Stimulated activated CD4-positive, alpha-beta T cell treated with anti-CD3 and anti-CD28 coated beads, Interleukin-1b, Interleukin-23, amount 100 ng/mL, for 24 hours (primary cell): ENCODE data around the gene SLF2.
A peak's percentile ranks its signal among the peaks of the same experiment; 100 is the strongest.

Experiments
- DNase-seq, 4 experiments: peaks; one replicate each; pipeline ENCODE4 v3.0.0-alpha.2; 2020; ENCODE audit warnings: low read depth in 4 of 4, low spot score in 1 of 4

SLF2 gene

DNA sequence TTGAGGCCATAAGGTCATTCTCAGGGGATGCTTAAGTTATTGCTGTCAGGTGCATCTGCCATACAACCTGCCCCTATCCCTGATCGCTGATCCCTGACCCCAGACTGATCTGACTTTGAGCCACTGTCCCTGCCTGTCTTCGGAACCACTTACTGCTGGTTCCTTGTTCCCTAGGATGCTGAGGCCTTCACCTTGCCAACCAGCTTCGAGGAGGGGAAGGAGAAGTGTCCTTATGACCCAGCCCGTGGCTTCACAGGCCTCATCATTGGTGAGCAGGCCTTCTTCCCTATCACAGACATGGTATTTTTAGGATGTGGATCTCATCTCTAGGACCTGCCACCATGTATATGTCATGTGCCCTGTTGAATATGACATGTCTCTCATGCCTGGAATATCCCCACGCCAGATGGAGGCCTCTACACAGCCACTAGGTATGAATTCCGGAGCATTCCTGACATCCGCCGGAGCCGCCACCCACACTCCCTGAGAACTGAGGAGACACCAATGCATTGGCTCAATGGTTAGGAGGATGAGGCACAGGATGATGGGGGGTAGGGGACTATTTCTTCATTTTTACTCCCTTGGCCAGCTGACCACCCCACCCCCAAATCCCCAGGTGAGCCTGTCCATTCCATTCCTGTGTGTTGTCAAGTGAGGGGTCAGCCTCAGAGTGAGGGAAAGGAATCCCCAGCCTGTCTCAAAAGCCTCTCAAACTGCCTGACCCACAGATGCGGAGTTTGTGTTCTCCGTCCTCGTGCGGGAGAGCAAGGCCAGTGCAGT, 65.5 kb downstream of the SLF2 start:
- no peak for DNase-seq

GRCh38 chr10:100978901-100979195, 66.1 kb downstream of the SLF2 start:
- no peak for DNase-seq

DNA sequence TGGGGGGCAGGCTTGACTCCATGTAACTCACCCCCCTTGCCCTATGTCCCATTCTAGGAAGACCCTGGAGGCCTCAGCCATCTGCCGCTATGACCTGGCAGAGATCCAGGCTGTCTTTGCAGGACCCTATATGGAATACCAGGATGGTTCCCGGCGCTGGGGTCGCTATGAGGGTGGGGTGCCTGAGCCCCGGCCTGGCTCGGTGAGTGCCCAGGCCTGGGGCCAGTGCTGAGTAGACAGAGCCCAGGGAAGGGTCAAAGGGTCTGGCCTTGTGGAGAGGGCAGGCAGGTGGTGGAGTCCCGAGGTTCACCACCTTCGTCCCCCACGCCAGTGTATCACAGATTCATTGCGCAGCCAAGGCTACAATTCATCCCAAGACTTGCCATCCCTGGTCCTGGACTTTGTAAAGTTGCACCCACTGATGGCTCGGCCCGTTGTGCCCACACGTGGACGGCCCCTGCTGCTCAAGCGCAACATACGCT, 67.1 kb downstream of the SLF2 start:
- DNase-seq, result no peak

DNA sequence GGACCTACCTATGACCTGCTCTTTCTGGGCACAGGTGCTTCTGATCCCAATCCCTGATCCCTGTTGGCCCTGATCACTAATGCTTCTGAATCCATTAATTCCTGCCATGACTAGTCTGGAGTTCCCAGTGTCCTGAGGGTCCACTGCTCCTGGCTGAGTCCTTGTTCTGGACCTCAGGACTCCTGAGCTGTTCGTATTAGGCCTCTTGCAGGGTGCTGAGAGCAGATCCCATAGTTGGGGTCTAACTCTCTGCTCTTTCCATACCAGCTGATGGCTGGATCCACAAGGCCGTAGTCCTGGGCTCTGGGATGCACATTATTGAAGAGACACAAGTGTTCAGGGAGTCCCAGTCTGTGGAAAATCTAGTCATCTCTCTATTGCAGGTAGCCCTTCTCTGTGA, 67.5 kb downstream of the SLF2 start:
- no peak for DNase-seq

DNA sequence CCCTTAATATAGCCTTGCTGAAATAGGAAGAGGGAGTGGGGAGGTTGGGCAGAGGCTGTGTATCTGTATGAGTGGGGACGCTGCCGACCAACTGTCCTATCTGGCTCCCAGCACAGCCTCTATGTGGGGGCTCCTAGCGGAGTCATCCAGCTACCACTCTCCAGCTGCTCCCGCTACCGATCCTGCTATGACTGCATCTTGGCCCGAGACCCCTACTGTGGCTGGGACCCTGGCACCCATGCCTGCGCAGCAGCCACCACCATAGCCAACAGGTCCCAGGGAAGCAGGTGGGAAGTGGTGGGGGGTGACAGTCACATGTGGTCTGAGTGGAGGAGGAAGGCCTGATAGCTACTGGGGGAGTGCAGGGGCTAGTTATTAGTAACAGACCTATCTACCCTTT, 67.9 kb downstream of the SLF2 start:
- no peak for DNase-seq

DNA sequence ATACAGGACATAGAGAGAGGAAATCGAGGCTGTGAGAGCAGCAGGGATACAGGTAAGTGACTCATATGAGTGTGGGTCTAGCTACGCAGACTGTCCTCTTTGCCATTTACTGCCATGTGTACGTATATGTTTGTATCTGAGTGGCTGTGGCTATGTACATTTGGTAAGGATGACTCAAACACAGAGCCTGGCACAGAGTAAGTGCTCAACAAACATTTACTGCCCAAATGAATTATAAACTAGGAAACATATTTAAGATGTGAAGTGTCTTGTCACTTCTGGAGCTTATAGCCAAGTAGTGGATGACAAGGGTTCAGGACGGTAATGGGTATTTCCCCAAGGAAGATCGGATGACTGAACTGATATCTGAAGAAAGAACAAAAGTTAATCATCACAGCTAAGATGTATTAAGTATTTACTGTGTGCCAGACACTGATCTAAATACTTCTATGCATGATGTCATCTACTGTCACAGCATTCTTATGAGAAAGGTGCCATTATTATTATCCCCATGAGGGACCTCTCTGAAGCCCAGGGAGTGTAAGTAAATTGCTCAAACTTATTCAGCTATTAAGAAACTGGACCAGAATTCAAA, 68.5 kb downstream of the SLF2 start:
- no peak for DNase-seq

DNA sequence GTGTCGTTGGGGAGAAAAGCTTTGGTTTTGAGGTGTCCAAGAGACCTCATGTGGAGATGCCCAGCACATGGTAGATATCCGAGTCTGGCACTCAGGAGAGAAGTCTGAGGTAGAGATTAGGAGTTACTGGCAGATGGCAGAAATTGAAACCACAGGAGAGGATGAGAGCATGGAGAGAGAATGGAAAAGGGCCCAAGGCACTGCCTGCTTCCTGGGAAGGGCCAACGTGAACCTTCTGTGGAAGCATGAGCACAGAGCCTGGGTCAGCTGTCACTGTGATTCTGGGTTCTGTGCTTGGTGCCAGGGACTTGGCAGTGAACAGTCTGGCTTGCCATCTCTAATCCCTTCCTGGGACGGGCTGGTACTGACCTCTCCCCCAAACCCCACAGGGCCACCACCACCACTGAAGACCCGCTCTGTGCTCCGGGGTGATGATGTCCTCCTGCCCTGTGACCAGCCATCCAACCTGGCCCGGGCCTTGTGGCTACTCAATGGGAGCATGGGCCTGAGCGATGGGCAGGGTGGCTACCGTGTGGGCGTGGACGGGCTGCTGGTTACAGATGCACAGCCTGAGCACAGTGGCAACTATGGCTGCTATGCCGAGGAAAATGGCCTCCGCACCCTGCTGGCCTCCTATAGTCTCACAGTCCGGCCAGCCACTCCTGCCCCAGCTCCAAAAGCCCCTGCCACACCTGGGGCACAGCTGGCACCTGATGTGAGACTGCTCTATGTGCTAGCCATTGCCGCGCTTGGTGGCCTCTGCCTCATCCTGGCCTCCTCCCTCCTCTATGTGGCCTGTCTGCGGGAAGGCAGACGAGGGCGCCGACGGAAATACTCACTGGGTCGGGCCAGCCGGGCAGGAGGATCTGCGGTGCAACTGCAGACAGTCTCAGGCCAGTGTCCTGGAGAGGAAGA, 70.4 kb downstream of the SLF2 start:
- no peak for DNase-seq

DNA sequence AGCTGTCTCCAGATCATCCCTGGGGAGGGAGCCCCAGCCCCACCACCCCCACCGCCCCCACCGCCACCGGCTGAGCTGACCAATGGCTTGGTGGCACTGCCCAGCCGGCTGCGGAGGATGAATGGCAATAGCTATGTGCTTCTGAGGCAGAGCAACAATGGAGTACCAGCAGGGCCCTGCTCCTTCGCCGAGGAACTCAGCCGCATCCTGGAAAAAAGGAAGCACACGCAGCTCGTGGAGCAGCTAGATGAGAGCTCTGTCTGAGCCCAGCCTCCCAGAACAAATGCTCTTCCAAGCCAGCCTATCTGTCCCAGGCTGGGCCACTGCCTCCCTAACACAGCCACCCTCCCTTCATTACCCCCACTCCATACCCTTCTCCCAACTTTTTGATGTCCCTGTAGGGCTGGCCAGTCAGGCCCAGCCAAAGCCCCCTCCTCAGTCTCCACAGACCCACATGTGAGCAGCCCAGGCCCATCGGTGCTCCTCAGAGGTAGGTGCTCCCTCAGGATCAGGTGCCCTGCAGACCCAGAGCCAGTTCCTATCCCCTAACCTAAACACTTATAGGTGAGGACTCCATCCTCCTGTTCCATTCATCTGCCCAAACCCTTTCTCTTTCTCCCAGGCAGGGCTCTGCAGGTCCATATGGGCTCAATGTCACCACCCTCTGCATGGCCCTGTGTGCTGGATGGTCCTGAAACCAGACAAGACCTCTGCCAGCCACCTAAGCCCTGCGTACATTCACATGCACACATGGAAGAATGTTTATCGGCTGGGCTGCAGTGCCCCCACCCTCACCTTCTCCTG, 71.3 kb downstream of the SLF2 start:
- DNase-seq, result no peak

DNA sequence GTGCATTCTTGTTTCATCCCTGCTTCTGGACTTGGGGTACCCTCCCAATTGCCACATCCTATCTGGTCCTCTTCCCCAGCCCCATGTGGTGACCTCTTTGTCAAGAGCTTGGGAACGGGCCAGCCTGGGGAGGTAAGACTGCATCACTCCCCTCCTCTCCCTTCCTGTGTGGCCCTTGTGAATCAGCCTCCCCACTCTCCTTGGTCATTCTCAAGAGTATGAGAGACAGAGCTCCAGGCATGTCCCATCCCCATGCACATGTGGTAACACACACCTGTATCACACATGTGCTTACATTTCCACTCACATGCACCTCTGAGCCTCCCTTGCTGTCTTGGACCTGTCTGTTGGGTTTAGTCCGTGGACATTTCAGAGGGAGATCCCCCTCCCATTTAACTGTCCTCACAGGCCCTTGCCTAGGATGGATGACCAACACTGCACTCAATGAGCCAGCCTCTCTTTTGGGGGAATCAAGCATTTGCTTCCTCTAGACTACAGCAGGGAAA, 72.0 kb downstream of the SLF2 start:
- DNase-seq, result no peak

DNA sequence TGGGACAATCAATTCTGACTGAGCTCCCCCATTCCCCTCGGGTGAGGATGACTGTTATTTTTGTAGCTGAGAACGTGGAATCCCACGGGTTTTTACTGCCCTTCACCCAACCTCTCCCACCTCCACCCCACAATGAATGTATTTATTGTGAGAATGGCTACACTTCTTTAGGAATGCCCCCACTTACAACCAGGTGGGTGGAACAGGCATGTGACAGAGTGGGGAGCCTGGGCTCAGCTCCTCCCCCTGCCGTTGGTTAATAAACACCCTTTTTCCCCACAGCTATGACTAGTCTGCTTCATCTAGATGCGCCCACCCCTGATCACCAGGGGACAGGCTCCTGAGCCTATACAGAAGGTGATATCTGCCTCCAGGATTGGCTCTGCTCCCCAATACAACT, 72.6 kb downstream of the SLF2 start:
- no peak for DNase-seq

DNA sequence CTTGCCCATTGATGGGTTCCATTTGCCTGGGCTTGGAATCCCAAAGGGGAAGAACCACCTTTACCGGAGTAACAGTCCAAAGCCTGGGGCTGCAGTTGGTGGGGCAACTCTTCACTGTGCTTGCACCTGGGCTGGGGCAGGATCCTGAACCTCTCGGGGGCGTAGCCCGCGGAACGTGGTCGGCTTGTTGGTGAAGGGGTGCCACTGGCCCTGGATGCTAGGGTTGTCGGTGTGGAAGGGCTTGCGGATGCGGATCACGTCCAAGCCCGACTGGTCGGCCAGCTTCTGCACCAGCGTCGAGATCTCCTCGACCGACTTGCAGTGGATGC, 73.8 kb downstream of the SLF2 start:
- DNase-seq, result no peak

GRCh38 chr10:100986952-100987684, 74.4 kb downstream of the SLF2 start, which contains the start of the genes MRPL43 and TWNK:
Gene MRPL43, minus strand, starts transcription at chr10:100987497. Its CDS starts 54 bp downstream, at chr10:100987443.
Gene TWNK, plus strand, starts transcription at chr10:100987543. Its CDS starts 668 bp downstream, at chr10:100988211.
- DNase-seq, result peak; percentile 76 to 79 (median 78)

DNA sequence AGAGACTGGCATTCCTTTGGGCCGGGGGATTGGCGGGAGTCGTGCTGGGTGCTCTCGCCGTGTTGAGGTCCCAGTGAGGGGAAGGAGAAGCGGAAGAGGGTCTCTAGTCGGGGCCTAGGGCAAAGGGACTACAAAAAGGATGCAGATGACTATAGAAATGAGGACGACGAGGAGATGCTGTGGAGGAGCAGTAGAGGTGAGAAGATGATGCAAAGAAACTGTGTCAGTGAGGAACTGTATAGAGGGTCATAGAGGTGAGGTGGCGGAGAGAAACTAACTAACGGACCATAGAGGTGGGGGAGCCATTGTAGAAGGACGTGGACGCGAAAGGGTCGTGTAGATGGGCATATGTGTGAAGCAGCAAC, 74.9 kb downstream of the SLF2 start:
- no peak for DNase-seq

GRCh38 chr10:100988166-100988565, 75.4 kb downstream of the SLF2 start:
- no peak for DNase-seq

DNA sequence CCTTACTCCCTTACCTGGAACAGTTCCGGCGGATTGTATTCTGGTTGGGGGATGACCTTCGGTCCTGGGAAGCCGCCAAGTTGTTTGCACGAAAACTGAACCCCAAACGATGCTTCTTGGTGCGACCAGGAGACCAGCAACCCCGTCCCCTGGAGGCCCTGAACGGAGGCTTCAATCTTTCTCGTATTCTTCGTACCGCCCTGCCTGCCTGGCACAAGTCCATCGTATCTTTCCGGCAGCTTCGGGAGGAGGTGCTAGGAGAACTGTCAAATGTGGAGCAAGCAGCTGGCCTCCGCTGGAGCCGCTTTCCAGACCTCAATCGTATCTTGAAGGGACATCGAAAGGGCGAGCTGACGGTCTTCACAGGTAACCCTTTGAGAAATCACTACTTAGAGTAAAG, 76.3 kb downstream of the SLF2 start:
- no peak for DNase-seq

- no peak for DNase-seq
Observed at GRCh38 chr10:100993986-100994708, 81.4 kb downstream of the SLF2 start.

- DNase-seq, result no peak
Observed at GRCh38 chr10:100995181-100995580, 82.4 kb downstream of the SLF2 start.

GRCh38 chr10:100996678-100997359, 84.1 kb downstream of the SLF2 start:
- no peak for DNase-seq
